Stimulated activated CD4-positive, alpha-beta T cell treated with anti-CD3 and anti-CD28 coated beads, TNF-alpha, amount 100 ng/mL, for 1 hour (primary cell): ENCODE measurements around the gene GSTT2.

Source experiments
- DNase-seq, 3 donors: peaks; one replicate each; pipeline ENCODE4 v3.0.0-alpha.2; 2020; ENCODE audit warnings: low read depth in 3 of 3, low spot score in 1 of 3

The GSTT2 gene

GRCh38 chr22:24008381-24009226 lies 28.7 kb downstream of the GSTT2 start:
- DNase-seq: no peak

DNA sequence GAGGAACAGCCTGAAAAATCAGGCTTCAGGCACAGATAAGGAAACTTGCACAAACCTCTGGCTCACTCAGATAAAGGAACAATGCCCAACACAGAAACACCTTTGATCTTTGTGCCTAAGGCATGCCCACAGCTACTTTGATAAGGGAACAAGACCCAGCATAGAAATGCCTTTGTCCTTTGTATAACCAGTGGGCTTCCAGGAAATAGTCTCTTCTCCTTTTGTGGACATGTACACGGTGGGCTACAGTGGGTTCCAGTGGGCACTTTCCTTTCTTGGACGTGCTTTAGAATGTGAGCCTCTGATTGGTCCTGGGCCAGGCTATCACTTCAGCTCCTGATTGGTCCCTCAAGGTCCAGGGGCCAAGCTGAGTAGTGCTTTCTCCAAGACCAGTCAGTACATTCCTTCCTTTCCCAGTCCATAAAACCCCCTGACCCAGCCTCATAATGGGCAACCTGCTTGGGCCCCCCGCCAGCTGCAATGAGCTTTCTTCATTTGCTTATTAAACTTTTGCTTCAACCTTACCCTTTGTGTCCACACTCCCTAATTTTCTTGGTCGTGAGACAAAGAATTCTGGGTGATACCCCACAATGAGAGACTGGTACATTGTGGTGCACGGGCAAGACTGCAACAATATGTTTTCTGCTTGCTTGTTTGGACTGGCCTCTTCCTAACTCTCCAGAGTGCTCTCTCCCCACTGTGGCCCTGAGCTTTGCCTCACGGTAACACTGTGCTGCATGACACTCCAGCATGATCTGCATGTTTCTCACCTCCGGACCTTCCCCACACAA lies 29.5 kb downstream of the GSTT2 start:
- no peak for DNase-seq

DNA sequence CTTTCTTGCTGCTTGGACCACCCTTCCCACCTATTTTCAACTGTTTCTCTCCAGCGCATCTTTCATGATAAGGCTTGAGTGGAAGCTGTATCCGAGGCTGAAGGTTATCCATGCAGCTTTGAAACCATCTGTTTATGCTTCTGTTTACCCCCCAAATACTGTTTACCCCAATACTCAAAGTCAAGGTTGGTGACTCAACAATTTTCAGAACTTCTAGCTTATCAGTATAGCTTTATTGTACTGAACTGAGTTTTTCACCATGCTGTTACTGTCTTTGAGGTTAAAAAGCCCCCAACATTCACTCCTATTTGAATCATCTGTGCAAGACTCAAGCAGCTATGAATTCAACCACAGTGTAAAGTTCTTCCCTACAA lies 30.1 kb downstream of the GSTT2 start:
- no peak for DNase-seq

GRCh38 chr22:24011735-24012068 lies 31.8 kb downstream of the GSTT2 start:
- DNase-seq: no peak

DNA sequence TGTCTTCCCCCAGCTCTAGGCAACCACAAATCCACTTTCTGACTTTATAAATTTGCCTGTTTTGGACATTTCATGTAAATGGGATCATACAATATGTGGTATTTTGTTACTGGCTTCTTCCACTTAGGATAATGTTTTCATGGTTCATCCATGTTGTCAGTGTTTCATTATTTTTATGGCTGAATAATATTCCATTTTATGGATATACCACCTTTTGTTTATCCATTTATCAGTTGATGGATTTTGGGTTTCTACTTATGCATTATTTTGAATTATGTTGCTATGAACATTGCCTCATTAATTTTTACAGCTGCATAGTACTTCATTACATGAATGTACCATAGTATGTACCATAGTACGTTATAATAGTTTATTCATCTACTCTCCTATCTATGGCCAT lies 36.2 kb downstream of the GSTT2 start:
- DNase-seq: no peak

- DNase-seq: no peak
Observed at GRCh38 chr22:24021304-24021703, 41.4 kb downstream of the GSTT2 start.

- no peak for DNase-seq
Observed at GRCh38 chr22:24023204-24023789, 43.4 kb downstream of the GSTT2 start.

- no peak for DNase-seq
Observed at GRCh38 chr22:24024354-24024753, 44.4 kb downstream of the GSTT2 start.

GRCh38 chr22:24025475-24025874 lies 45.5 kb downstream of the GSTT2 start:
- no peak for DNase-seq

- DNase-seq: no peak
Observed at GRCh38 chr22:24026056-24026455, 46.1 kb downstream of the GSTT2 start.

DNA sequence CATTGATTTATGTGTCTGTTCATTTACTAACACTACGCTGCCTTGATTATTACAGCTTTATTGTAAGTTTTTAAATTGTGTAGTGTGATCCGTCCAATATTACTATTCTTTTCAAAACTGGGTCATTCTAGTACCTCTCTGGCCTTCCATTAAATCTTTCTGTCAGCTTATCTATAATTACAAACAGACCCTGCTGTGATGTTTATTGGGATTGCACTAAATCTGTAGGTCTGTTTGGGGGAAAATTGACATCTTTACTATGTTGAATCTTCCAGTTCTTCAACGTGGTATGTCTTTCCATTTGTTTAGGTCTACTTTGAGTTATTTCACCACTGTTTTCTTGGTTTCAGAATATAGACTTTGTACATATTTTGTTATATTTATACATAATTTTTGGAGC lies 46.8 kb downstream of the GSTT2 start:
- DNase-seq: no peak

- no peak for DNase-seq
Observed at GRCh38 chr22:24027389-24027975, 47.5 kb downstream of the GSTT2 start.

- no peak for DNase-seq
Observed at GRCh38 chr22:24027991-24028390, 48.1 kb downstream of the GSTT2 start.

DNA sequence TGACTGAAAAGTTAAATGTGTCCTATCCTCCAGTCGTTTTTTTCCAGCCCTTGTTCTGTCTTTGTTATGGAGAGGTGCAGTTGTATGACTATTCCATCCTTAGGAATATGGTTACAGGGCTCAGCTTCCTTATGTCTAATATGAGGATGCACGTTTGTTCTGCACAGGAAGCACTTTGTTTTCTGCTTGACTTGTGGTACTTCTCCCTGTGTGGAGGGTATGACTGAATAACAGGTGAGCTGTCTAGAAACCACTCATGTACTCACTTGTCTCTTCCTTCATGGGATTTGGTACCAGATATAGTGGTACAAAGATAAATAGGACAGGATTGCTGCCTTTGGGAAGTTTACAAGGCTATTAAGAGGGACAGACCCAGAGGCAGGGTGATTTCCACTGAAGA lies 48.6 kb downstream of the GSTT2 start:
- no peak for DNase-seq

DNA sequence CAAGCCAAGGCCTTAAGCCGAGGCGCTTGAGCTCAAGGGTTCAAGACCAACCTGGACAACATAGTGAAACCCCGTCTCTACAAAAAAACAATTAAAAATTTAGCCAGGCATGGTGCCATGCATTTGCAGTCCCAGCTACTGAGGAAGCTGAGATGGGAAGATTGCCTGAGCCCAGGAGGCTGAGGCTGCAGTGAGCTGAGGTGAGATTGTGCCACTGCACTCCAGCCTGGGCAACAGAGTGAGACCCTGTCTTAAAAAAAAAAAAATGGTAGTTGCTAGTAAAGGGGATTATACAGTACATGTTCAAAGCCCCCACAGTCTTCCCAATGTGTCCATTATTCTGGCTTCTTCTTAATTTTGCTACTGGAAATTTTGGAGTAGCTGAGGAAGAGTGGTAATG lies 49.4 kb downstream of the GSTT2 start:
- DNase-seq: no peak

DNA sequence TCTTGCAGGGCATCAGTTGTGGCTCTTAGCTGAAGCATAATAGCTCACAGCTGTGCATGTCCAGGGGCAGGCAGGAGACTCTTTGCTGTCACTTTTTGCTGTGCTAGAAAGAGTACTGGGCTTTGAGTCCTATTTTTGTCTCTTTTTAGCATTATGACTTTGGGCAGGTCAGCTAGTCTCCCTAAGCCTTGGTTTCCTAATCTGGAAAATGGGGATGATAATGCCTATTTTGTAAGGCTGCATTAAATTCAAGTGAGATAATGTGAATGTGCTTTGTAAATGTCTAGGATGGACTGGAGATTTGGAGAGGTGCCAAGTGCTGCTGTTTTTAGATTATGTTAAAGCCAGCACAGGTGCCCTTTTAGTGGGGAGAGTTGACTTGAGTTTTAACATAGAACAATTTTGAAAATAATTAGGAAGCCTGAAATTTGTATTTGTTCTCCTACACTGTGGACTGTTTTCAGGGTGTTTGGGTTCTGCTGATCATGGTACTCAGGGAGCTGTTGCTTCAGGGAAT lies 50.3 kb downstream of the GSTT2 start:
- DNase-seq: no peak
